Heart left ventricle (tissue), 13 donors: ENCODE results near the gene DNM3.

ENCODE experiments used
- POLR2A ChIP-seq, 2 donors: fragments of 450-650 bp; IDR thresholded peaks; one replicate each; pipeline ENCODE4 v1.6.1; 2017; ENCODE audit warnings: antibody characterized with exemption in 2 of 2, mild to moderate bottlenecking in 2 of 2, moderate library complexity in 2 of 2
- TF ChIP-seq, protein P1 (sequence below), 12 donors: fragments of 200-600 bp; sonication (generic) in 4 of 12; IDR thresholded peaks; one replicate each; pipeline versions ENCODE4 v1.5.0 to v1.8.0; 2018 to 2022; ENCODE audit warnings: antibody characterized with exemption in 12 of 12, mild to moderate bottlenecking in 5 of 12
- donor health status: ischemic (EF 13 %, LVEDD 7.1; RV severe dilation, severe dysfunction).
- donor health status: DM: no; HTN: yes; CAD: no.
- donor health status: DM: no; HTN: no; CAD: no.
- donor health status: ischemic (EF 25% LVEDD 6.9; RV normal size, moderate dysfunction).
- donor health status: ischemic (EF 25% LVEDD 5.7; RV mildly dilated, moderate dysfunction).
- donor health status: ischemic (EF 35%, LVEDD 5.7; RV mildly dilated, moderate dysfunction).
- donor health status: nonischemic (EF 11% LVEDD 7.7; RV severe dilation, severe dysfunction).
- donor health status: DM: yes; HTN: yes; CAD: no.
- donor health status: PGD.
- donor health status: ischemic (EF 29% LVEDD 5.4; RV normal size, mild dysfunction).
- donor health status: nonischemic (EF 23%, LVEDD 6.1; RV moderate dilation, normal function).

DNA sequence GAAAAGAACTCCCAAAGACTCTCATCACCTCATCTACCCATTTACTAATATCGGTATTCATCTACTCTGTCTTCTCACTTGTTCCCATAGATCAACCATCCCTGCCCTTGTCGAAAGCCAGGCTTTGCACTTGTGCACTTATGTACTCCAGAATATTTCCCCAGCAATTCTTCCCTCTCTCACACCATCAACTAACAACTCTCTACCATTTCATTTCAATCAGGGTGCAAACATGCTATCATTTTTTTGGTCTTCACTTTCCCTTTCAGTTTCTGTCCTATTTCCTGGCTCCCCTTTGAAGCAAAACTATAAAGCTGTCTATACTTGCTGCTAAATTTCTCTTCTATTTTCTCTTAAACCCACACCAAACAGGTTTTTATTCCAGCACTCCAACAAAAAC is 585.9 kb downstream of the DNM3 start:
- TF ChIP-seq, protein P1, sequence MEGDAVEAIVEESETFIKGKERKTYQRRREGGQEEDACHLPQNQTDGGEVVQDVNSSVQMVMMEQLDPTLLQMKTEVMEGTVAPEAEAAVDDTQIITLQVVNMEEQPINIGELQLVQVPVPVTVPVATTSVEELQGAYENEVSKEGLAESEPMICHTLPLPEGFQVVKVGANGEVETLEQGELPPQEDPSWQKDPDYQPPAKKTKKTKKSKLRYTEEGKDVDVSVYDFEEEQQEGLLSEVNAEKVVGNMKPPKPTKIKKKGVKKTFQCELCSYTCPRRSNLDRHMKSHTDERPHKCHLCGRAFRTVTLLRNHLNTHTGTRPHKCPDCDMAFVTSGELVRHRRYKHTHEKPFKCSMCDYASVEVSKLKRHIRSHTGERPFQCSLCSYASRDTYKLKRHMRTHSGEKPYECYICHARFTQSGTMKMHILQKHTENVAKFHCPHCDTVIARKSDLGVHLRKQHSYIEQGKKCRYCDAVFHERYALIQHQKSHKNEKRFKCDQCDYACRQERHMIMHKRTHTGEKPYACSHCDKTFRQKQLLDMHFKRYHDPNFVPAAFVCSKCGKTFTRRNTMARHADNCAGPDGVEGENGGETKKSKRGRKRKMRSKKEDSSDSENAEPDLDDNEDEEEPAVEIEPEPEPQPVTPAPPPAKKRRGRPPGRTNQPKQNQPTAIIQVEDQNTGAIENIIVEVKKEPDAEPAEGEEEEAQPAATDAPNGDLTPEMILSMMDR (IDR thresholded peaks at IDR 0.05), result no peak
- no peak for TF ChIP-seq POLR2A (IDR thresholded peaks at IDR 0.05)
